Measurements from ENCODE around the gene EIF3B.

Gene EIF3B

DNA sequence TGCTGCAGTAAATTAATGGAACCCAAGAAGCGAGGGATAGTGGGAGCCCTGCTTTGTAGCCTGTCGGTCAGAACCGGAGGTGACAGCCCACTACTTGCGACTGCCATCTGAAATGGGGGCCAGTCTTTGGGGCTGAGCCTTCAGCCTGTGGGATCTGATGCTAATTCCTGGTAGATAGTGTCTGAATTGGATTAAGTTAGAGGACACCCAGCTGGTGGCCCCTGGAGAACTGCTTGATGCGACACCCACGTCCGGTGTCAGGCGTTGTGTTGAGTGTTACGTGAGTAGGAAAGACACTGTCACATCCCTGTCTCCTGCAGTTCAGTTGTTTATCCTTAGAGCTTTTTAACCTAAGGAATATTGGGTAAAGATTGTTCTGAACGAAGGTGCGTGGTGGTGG is 5.0 kb downstream of the EIF3B start:
- no peak for DNase-seq (ENCODE audit: low spot score)
- TF ChIP-seq, protein P1, sequence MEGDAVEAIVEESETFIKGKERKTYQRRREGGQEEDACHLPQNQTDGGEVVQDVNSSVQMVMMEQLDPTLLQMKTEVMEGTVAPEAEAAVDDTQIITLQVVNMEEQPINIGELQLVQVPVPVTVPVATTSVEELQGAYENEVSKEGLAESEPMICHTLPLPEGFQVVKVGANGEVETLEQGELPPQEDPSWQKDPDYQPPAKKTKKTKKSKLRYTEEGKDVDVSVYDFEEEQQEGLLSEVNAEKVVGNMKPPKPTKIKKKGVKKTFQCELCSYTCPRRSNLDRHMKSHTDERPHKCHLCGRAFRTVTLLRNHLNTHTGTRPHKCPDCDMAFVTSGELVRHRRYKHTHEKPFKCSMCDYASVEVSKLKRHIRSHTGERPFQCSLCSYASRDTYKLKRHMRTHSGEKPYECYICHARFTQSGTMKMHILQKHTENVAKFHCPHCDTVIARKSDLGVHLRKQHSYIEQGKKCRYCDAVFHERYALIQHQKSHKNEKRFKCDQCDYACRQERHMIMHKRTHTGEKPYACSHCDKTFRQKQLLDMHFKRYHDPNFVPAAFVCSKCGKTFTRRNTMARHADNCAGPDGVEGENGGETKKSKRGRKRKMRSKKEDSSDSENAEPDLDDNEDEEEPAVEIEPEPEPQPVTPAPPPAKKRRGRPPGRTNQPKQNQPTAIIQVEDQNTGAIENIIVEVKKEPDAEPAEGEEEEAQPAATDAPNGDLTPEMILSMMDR (IDR thresholded peaks at IDR 0.05; ENCODE audit: extremely low read depth, missing control alignments) = no peak

DNA sequence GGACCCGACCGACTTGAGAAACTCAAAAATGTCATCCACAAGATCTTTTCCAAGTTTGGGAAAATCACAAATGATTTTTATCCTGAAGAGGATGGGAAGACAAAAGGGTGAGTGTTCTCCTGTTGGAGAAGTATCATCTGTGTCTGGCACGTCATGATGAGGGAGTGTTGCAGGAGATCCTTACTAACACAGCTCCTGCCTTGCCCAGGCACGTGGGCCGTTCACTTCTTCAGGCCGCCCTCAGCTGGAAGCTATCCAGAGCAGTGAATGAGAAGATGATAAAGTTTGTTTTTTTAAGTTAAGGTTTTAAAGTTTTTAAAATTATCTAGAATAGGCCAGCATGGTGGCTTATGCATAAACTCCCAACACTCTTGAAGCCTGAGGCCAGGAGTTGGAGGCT is 6.2 kb downstream of the EIF3B start:
- DNase-seq (ENCODE audit: low spot score) = no peak
- TF ChIP-seq, protein P1 (IDR thresholded peaks at IDR 0.05; ENCODE audit: extremely low read depth, missing control alignments) = no peak

DNA sequence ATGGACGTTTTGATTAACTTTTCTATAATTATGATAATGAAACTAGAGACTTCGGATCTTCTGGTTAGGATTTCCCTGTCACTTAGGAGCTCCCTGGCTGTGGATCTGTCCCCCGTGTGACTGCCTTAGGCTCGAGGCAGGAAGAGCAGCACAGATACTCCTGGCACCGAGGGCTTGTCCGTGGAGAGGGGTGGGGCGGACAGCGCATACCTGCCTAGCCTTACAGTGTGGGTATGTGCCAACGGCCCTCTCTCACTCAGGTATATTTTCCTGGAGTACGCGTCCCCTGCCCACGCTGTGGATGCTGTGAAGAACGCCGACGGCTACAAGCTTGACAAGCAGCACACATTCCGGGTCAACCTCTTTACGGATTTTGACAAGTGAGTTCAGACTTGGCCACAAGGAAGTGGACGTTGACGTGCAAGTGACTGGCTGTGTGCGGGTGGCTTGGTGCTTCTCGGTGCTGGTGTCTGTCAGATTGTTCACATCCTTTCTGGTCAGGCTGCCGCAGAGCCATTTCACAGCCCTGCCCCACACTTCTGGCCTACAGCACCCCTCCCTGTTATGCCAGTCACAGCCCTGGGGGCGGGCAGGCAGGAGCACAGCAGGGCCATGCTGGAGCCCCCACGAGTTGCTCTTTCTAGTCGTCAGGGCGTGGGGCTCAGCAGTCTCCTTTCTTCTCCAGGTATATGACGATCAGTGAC is 7.9 kb downstream of the EIF3B start:
- TF ChIP-seq, protein P1 (IDR thresholded peaks at IDR 0.05; ENCODE audit: extremely low read depth, missing control alignments) = no peak

DNA sequence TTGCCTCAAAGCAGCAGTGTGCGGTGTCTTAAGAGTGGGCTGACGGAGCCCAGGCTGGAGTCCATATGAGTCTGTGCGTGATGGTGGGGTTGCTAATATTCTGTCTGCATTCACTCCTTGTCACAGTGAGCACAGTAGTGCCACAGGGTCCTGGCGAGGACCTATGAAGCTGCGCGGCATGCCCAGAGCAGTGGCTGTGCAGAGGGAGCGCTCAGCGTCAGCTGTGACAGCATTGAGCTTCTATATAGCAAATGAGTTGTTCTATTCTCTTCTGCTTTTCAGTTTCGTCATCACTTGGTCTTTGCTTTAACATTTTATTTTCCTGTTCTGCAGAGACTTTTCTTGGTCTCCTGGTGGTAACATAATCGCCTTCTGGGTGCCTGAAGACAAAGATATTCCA is 14.5 kb downstream of the EIF3B start:
- no peak for DNase-seq (ENCODE audit: low spot score)
- TF ChIP-seq, protein P1 (IDR thresholded peaks at IDR 0.05; ENCODE audit: extremely low read depth, missing control alignments) = no peak

More for the DNA sequence above, 7.9 kb downstream of the EIF3B start:
- no peak for DNase-seq (ENCODE audit: low spot score)

DNA sequence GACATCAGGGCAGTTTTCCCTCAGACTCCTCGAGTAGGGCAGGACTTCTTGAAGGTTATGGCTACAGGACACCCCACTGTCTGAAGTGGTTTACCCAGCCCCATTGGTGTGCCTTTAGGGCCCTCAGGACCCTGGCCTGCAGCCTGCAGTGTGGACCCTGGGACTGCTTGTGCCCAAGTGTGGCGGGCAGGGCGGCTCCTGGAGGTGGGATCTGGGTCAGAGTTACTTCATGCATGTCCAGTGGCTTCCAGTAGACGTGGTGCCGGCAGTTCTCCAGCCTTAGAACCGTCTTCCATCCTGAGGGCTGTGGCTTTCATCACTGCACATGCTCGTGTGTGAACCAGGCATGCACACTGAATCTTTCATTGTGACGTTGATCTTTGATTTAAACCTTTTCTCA is 16.7 kb downstream of the EIF3B start:
- TF ChIP-seq, protein P1 (IDR thresholded peaks at IDR 0.05; ENCODE audit: extremely low read depth, missing control alignments) = no peak
- DNase-seq (ENCODE audit: low spot score) = no peak

DNA sequence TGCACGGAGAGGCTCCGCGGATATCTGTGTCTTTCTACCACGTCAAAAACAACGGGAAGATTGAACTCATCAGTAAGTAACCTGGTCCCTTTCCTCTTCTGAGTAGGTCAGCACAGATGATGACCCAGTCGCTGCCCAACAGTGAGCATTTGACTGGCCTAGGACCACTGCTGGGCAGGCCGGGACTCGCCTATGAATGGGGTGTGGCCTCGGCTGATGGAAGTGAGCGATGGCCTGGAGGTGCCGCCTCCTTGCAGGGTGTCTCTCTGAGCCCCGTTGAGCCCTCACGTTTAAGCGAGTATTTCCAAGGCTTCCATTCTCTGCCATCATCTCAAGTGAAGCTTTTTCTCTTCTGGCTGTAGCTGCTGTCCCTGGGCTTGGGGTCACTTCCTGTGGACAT is 18.1 kb downstream of the EIF3B start:
- TF ChIP-seq, protein P1 (IDR thresholded peaks at IDR 0.05; ENCODE audit: extremely low read depth, missing control alignments) = no peak
- no peak for DNase-seq (ENCODE audit: low spot score)

DNA sequence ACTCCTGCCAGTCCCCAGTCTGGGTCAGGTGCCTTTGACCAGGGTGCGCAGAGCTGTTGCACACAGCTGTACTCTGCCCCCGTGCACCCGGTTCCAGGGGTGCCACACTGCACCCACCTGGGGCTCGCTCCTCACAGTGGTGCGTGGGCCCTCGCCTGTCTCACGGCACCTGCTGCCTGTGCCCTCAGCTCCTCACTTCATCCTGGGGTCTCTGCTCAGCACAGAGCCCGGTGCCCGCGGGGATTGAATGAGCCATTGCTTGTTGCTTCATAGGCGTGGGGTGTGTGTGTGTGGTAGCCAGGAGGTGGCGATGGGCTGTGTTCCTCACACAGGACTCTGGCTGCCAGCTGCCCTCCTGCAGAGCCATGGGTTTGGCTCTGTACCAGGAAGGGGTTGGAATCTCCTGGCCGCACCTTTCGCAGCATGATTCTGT is 18.5 kb downstream of the EIF3B start:
- no peak for DNase-seq (ENCODE audit: low spot score)

More for the DNA sequence above, 18.5 kb downstream of the EIF3B start:
- TF ChIP-seq, protein P1 (IDR thresholded peaks at IDR 0.05; ENCODE audit: extremely low read depth, missing control alignments) = no peak

Measured in GM20000 (cell line).